HG02884 (cell line): ENCODE data around the gene NEDD8.

ENCODE experiments used
- ATAC-seq: cut with Tn5 transposase; IDR thresholded peaks from one replicate; pipeline ENCODE4 v1.9.1; 2021; ENCODE audit warnings: mild to moderate bottlenecking, moderate library complexity; ENCODE audit not compliant: unreplicated experiment

Gene NEDD8

DNA sequence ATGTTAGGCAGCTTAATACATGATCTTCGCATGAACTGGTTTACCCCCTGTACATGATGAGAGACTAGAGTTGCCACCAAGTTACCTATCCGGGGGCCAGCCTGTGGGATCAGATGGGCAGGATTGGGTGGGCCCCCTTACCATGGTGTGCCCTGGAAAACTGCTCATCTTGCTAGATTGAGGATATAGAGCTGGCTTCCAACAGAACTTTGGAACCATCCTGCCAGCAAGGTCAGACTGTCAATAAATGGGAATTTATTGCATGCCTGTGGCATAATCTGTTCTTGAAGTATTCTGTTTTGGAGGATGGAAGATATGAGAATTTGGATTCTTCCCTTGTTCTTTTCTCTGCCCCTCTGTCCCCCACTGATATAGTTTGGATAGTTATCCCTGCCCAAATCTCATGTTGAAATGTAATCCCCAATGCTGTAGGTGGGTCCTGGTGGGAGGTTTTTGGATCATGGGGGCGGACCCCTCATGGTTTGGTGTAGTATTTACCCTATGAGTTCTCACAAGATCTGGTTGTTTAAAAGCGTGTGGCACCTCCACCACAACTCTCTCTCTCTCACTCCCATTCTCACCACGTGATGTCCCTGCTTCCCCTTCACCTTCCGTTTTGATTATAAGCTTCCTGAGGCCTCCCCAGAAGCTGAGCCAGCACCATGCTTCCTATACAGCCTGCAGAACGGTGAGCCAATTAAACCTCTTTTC, 33.2 kb downstream of the NEDD8 start:
- no peak for ATAC-seq

DNA sequence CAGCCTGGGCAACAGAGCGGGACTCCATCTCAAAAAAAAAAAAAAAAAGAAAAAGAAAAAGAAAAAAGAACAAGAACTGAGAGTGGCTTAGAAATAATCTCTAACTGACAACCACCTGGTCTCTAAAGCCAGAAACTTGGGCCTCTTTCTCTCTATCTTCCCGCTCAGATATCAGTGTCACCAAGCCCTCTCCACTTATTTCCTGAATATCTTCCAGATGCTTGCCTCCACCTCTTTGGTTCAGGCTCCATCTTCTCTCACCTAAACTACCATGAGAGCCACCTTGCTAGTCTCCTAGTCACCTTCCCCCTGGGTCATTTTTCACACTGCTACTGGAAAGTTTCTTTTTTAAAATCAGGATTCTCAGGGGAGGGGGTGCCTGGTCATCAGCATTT, 35.1 kb downstream of the NEDD8 start:
- ATAC-seq = no peak

DNA sequence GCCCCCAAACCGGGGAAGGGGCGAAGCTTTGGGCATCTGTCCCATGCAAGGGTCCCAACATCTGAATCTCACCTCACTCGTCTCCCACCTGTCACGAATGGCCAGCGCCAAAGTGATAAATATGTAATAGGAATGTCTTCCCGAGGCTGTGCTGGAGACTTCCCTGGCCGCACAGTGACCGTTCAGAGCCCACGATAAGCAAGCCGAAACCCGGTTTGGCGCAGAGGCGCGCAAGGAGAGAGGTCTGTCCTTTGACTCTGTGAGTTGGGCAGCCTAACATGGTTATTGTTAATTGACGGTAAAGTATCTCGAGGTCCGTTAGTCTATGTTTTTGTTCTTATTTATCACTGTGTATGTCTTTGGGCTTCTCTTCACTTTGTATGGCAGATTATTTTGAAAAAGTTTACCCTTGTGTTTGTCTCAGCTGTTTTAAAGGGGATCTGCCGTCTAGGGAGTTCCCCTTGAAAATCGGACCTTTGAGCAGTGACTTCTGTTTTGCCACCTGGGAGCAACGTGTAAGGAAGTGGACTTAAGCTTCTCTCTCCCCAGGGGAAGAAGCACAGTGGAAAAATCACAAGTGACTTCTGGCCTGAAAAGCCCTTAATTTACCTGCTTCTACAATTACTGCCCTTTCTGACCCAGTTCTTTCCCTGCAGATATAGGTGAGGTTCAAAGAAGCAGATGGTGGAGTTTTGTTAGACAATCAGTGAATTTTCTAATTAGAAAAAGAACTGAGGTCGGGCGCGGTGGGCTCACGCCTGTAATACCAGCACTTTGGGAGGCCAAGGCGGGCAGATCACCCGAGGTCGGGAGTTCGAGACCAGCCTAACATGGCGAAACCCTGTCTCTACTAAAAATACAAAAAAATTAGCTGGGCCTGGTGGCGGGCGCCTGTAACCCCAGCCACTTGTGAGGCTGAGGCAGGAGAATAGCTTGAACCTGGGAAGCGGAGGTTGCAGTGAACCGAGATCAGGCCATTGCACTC, 35.8 kb downstream of the NEDD8 start:
- ATAC-seq = peak; percentile 21

DNA sequence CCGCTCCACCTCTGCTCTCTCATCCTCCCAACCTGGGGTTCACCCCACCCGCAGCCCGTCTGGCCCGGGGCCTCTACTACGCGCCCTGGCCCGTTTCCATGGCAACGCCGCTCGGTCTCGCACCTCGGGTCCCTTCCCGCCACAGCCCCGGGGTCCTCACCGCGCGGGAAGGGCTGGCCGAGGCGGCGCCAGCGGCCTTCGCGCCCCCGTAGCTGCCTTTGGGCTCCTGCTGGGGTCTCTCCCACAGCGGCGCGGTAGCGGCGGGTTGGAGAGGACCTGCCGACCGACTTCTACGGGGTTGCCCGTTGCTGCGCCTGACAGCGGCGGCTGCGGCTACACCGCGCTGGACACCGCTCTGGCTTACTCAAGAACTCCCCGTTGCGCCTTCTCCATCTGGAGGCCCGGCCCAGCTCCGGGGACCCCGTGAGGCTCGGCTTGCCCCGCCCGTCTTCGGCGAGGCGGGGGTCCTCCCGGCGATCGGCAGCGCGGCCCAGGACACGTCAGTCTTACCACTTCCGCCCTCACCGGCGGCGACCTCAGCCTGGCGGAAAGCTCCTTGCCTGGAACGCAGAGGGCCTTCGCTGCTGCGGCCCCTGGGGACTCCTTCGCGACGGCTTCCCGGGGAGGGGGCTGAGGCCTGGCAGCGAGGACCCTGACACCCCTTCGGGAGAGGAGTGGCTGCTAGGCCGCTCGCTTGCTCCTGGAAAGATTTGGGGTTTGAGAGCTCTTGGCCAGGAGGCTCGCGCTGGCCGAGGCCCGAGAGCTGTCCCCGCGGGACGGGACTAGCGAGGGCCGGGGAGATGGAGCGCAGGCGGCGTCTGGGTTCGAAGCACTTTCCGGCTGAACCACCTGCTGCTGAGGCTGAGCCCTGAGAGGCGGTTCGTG, 36.7 kb downstream of the NEDD8 start, which contains the start of gene TM9SF1:
TM9SF1 (minus strand) TSS at position 256 of the 885 bp plus-strand sequence. CDS start 422 bp downstream, outside the sequence.
- peak; percentile 69 for ATAC-seq

DNA sequence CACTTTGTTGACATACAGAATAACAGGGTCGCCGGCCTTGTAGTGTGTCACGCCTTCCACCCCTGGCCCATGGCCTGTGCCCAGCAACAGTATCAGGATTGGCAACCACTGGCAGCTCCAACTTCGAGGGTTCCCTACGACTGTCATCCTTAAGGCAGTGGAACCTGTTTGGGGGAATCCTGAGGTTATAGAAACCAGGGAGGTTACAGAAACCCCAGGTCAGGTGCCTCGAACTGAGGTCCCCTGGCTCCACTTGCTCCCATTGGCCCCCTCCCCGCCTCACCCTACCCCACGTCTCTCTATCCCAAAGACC, 37.3 kb downstream of the NEDD8 start:
- ATAC-seq = no peak

DNA sequence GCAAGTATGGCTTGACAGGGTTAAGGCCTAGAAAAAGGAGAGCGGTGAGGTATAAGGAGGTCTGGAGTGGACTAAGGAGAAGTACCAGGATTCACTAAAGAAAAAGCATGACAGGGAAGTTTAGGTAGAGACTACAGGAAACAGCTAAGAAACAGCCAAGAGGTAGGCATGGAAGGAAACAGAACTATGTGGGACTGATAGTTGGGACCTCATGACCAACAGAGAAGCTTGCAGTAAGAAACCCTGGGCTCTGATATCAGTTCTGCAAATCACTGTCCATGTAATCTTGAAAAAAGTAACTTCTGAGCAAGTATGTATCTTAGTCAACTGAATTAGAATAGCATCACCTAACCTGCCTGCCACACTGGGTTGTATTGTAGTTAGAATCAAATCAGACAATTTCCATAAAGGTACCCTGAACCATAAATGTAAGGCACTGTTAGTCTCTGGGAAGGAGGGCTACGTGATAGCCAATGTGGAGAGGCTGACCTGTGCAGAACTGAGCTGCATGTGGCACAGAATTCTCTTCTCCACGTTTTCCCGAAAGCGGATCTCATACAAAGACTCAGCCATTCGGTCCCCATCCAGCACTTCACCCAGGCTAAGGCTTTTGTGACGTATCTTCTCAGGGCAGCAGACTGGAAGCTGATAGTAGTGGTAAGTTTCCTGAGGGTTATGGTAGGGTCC, 37.8 kb downstream of the NEDD8 start:
- ATAC-seq = no peak

DNA sequence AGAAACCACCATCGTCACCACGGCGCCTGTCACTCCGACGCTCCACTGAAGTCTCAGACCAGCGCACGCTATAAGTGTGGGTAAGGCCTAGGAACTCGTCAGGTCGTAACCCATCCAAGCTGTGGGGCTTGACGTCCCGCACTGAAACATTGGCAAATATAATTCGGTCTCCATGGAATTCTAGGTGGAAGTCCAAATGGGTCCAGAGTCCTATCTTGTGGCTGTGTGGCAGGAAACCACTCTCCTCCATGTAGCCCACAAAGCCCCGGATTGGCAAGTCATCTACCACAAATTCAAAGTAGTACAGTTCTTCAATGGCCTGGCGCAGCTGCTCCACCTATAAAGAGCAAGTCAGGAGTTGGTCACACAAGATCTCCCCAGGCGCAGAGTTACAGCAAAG, 39.2 kb downstream of the NEDD8 start:
- ATAC-seq = no peak

DNA sequence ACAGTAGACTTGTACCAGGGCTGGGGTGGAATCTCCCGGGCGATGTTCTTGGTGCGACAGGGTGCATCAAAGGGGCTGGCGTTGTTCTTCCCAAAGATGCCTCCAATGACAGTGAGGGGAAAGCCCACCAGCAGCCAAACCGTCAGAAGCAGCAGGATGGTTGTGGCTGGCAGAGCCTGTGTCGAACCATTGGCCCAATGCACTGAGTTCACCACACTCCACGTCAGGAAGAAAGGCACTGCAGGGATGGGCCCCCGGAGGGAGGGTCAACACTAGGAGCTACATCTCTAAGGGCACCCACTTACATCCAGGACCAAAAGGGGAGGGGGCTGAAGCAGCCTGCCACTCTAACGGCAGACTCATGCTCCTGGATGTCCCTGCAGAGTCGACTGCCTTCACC, 41.8 kb downstream of the NEDD8 start:
- no peak for ATAC-seq

DNA sequence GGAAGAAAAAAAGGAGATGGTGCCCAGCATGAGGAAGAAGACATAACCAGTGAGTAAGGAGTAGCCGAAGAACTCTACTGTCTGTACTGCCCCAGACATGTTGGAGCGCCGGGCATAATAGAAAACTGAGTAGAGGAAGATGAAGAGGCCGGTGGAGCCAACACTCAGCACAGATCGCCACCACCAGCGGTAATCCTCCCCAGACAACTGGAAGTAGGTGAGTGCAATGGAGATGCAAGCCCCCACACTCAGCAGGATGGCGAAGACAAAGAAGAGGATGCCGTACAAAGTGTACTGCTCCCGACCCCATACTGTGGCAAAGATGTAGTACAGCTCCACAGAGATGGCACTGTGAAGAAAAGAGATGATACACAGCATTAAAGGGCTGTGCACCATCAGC, 42.7 kb downstream of the NEDD8 start:
- ATAC-seq = no peak

DNA sequence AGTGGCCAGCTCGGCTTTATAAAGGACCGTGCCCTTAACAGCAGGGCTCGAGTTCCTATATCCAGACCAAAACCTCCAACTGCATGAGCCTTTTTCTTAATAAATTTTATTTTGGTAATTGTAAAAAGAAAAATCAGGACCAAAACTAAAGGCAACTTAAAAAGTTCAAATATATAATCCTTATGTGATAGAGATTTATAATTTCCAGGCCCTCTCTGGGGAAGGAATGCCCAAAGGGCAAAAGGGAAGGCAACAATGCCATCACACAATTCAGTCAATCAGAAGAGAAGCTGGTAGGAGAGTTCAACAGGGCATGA, 43.1 kb downstream of the NEDD8 start:
- no peak for ATAC-seq

DNA sequence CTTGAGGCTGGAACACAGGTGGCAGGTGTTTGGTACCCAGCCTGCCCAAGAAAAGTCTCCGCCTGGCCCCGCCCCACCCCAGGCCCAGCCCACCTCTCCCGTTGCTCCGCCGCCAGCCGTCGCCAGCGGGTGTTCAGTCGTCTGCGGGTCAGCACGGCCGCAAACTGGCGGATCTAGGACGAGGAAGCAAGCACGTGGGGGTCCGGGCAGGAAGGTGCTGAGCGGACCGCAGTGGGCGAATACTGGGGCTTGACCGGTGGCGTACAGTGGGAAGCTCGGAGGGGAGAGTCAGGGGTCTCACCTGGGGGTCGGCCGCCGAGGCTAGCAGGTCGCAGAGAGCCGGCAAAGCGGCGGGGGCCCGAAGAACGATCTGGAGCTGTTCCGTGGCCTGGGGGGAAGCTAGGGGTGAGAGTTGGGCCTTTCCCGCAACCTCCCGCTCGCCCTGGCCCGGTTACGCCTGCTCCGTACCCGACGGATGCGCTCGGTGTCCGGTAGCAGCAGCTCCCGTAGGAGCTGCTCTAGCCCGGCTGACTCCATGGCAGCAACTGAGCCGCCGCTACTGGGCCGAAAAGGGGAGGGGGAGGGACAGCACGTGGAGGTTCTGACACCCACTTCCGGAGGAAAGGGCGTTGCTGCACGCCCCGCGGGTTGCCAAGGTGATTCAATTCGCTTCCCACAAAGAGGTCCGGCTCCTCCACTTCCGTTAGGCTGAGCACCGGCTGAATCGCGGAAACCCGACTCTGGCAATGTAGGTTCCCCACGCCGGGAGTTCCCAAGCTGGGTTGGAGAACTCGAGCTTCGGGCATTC, 43.7 kb downstream of the NEDD8 start, which contains the start of gene IPO4:
IPO4 (minus strand) TSS at position 566 of the 808 bp plus-strand sequence; CDS start at position 537, 29 bp downstream.
- peak; percentile 87 for ATAC-seq

DNA sequence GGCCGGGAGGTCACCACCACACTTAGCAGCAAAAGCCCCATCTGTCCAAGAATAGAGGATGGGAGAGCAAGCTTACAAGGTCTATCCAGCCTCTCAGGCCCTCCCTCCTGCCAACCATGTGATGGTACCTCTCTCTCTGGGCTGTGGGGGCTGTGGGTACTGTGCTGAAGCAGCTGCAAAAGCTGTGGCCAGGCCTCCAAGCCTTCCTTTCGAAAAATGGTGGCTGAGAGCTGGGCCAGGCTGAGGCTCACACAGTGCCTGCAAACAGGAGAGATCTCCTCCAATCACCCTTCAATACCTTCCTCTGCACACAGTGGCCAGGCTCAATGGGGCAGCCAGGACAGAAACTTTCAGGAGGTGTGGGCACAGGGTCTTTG, 44.6 kb downstream of the NEDD8 start:
- ATAC-seq = no peak

DNA sequence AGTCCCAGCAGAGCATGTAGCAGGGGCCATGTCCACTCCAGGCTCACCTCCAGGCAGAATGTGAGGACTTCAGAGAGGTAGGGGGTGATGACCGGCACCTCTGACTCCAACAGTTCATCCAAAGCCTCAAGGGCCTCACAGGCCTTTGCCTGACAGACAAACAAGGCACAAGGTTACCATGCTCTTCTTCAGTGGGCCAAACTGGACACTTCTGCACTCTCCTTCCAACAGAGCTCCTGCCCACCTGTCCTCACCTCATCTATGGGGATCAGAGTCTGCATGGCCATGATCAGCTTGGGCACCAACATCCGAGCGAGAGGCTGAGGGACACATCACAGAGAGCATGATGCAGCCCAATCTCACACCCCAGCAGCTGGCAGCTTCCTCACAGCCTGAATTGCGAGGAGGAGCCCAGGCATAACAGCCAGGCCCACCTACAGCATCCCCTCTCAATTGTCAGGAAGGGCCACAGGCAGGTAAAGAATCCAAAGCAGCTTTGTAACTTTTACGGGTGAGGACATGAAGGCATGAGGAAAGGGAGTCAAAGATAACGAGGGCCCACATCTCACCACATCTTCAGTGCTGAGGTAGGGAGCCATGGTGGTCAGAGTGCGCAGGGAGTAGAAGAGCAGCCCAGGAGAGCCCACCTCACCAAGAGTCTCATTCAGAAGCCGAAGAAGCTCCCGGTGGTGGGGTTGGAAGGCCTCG, 45.2 kb downstream of the NEDD8 start:
- no peak for ATAC-seq

DNA sequence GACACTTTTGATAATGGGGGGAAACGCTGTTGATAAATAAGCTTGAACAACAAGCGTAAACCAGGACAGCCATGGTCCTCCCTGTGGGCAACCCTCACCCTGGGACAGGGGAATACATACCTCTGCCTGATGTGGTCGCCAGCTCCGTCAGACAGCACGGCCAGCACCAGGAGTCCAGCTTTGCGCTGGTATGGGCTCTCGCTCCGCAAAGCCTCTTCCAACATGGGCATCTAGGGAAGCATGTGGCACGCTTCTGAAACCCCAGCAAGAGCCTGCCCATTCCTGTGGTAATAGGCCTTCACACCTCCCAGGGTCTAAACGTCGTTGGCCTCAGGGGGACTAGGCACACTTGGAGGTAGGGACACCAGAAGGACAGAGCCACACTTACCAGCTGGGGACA, 46.4 kb downstream of the NEDD8 start:
- no peak for ATAC-seq

DNA sequence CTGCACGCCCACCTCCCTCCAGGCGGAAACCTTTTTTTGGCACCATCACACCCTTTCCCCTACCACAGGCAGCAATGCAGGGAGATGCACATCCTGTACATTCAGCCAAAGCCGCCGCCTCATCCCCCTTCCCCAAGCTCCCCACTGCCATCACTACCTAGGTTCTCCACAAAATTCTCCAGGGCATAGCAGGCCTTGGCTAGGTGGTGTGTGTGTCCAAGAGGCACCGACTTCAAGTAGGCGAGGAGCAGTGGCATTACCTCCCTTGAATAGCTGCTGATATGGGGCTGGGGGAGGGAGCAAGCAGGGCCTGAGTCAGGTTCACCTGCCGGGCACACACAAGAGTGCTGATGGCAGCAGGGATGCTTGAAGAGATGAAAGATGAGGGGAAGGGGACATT, 47.1 kb downstream of the NEDD8 start:
- ATAC-seq = no peak

DNA sequence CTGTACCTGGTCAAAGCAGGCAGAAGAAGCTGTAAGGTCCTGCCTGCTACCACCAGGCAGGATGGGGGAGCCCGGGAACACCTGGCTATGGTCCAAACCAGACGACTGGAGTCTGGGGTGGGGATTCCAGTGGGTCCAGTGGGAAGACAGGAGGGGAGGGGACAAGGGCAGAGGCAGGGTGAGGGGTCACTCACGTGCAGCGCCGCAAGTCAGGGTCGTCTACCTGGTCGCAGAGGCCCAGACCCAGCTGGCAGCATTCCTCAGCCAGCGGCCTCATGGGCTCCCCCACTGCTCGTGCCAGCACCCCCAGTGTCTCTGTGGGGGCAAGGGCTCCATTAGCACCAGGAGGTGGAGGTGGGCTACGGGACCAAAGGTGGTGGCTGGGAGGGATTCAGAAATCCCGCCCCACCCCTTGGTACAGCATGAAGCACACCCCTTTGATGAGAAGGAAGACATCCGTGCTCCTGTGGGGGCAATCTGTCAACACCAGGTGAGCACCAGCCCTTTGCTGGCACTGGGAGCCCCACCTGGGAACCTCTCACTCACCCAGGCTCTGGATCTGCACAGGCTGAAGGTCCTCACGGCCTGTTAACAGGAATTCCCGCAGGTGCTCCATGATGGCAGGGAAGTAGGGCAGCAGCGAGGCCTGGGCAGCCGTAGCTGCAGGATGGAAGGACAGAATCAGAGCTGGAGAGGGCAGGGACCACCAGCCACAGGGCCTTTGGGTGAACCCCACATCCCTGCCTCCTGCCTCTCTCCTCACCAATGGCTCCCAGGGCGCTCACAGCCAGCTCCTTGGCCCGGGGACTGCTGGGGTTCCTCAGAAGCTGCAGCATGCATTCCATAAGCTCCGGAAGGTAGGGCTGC, 47.8 kb downstream of the NEDD8 start:
- no peak for ATAC-seq

DNA sequence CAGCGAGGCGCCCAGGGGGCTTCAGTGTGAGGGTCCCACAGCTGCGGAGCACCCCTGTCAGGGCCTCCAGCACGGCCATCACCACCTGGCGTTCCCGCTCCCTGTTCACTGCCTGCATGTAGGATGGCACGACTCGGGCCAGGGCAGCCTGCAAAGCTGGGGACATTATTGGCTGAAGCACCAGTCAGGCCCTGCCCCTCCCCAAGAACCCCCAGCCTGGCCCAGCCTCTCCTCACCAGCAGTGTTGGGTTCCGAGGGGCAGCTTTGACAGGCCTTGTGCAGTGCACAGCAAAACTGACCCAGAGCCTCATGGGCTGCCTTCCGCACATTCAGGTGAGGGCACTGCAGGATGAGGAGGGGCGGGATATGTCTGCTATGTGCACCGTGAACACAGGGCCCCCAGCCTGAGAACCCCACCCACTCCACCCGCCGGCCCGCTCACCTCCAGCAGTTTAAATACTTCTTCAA, 49.1 kb downstream of the NEDD8 start:
- ATAC-seq = no peak
